Caki2 (cell line): ENCODE results near the gene ST3GAL5. TPM values are rescaled to one million over a fixed set of nuclear protein-coding genes. Genes with fewer than 3 reads are reported as not detected.
A peak's percentile ranks its signal among the peaks of the same experiment; 100 is the strongest.
"Not testable (repeated sequence)": the region's sequence is repeated elsewhere in the genome, so short reads cannot be mapped to it uniquely, and the experiment has no call there.

Experiments
- DNase-seq: peaks from one replicate; pipeline ENCODE4 v3.0.0-alpha.2; 2015; ENCODE audit warnings: low read depth
- in situ Hi-C: cut with HindIII; loops from 2 replicates; pipeline ENCODE4 v1.10.0; 2016; ENCODE audit warnings: low sequenced_read_pairs, low pct_unique_long_range_greater_than_20kb, mixed read lengths
- total RNA-seq: library from RNA; depleted of rRNA; stranded (reverse); fragments of >200 nt; shearing (Covaris generic); gene quantifications from 2 replicates; pipeline ENCODE4 v1.2.3, GENCODE V29; 2014; ENCODE audit warnings: low replicate concordance

ST3GAL5 gene
- total RNA-seq, 1 experiment from 2014 or later = 17.5 TPM

DNA sequence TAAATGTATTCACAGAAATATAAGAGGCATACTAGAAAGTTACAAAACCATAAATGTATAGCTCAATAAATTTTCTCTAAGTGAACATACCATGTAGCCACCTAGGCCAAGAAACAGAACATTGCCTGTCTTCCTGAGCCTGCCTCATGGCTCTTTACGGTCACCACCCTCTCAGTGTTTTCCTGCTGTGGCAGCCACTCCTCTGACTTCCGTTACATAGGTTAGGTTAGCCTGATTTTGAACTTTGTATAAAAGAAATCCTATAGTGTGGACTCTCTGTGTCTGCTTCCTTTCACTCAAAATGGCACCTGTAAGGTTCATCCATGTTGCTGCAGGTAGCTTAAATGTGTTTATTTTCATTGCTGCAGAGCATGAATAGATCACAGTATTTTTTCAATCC lies 11.6 kb upstream of the ST3GAL5 start:
- no peak for DNase-seq
- in situ Hi-C loops = no loop called here

DNA sequence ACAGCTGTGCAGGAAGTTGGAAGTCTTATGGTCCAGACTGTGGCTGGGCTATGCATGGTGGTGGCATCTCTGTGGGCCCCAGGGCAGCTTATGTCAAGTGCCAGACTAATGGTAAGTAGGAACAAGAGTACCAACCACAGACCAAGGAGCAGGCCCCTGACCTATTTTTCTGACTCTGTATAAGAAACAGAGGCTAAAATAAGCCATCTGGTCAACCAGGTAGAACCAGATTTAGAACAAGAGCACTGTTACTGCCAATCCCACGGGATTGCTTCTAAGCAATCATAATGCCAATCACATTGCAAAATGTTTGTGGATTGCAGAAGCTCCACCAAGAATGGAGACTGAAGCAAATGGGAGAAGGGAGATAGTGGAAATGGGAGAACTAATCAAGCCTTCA lies 11.1 kb upstream of the ST3GAL5 start:
- in situ Hi-C loops = no loop called here
- no peak for DNase-seq

DNA sequence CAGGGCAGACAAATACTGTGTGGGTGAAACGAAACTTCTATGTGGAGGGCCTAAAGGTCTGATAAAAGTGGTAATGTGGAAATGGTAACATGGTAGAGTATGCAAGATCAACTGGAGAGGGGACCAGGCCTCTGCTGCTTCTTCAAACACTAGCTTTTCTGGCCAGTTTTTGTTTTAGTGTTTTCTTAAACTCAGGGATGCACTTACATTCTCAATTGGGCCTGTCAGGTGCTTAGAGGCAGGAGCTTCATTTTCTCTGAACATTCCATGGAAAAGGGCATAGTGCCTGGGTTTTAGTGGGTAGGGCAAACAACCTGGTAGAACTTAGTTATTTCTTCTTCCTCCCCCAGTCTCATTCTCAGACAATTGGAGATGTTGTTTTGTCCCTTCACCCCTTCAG lies 10.5 kb upstream of the ST3GAL5 start:
- in situ Hi-C loops = no loop called here
- no peak for DNase-seq

- in situ Hi-C loops = no loop called here
Measured at GRCh38 chr2:85898881-85899280, 10.1 kb upstream of the ST3GAL5 start.

DNA sequence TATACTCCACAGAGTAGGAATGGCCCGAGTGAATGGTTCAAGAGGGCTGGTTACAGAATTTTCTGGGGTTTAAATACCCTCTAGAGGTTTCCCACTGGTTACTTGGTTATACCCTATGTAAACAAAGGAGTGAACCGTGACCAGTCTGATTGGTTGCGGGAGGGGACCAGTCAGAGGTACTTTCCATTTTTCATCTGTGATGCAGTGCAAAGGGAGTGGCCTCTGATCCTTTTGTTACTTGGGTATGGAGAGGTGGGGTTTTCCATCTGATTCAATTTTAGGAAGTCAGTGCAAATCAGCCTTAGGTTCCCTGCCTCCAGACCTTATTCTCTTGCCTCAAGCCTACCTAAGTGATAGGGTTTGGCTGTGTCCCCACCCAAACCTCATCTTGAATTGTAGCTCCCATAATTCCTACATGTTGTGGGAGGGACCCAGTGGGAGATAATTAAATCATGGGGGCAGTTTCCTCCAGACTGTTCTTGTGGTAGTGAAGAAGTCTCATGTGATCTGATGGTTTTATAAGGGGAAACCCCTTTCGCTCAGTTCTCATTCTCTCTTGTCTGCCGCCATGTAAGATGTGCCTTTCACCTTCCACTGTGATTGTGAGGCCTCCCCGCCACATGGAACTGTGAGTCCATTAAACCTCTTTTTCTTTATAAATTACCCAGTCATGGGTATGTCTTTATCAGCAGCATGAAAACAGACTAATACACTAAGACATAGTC lies 5.9 kb upstream of the ST3GAL5 start:
- peak; percentile 55 for DNase-seq
- in situ Hi-C loops = not testable (repeated sequence)

More at GRCh38 chr2:85898881-85899280, 10.1 kb upstream of the ST3GAL5 start:
- DNase-seq = no peak

DNA sequence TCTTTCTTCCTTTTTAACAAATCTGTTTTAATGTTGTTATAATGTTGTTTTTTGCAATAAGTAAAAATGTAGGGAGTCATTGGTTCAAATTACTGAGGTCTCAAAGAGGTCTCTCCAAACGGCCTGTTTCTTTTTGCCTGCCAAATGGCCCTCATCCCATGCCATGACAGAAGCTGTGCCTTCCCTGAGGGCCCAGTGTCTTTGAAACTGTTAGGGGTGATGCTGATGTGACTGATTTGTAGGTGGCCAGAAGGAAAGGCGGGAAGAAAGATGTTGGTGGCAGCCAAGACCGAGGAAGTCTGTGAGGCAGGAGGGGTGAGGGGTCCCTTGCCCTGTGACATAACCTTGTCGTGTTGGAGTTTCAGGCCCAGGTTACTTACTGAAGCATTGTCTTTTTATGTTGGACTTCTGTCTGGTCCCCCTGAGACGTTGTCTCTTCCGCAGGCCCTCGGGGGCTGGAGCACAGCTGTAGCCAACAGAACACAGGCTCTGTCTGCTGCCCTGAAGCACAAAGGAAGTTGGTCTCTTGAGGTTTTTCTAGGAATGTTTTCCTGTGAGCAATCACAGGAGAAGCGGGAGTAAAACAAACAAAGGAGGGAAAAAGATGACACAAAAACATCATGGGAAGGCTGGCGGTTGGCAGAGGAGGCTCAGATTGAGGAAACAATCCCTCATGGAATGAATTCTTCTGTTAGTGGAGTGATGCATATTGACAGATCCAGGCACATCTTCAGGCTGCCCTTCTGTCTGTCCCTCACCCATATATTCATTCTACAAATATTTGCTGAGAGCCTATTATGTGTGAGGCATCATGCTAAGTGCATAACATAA lies 4.9 kb upstream of the ST3GAL5 start:
- DNase-seq = peak; percentile 77
- in situ Hi-C loops = no loop called here

GRCh38 chr2:85892216-85892944 lies 3.6 kb upstream of the ST3GAL5 start:
- in situ Hi-C loops = no loop called here
- no peak for DNase-seq

DNA sequence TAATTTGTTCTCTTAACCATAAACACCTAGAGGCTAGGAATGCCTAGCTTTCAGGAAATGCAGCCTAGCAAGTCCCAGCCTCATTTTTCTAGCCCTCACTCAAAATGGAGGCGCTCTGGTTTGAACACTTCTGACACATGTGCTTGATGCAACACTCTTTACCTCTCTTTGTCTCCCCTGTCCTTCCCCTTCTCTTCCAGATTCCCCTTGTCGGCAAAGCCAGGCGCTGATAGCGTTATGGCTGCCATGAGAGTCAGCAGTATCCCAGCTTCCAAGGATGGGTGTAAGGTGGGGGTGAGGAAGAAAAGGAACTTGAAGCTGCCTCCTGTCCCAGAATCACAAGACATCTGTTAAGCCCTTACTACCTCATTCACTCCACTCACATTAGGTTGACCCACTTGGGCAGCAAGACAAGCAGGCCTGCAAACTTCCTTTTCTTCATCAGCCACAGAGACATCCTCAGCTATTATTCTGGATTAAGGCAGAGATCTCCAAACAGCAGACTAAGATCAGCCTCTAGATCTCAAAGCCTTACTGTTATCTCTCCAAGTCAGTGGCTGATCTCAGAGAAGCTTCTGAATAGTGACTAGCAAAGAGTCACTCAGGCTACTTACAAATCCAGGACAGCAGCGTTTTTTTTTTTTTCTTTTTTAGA lies 1.9 kb upstream of the ST3GAL5 start:
- no peak for DNase-seq
- in situ Hi-C loops = no loop called here

- no peak for DNase-seq
- in situ Hi-C loops = no loop called here
Measured at GRCh38 chr2:85889627-85890281, 964 bp upstream of the ST3GAL5 start.

DNA sequence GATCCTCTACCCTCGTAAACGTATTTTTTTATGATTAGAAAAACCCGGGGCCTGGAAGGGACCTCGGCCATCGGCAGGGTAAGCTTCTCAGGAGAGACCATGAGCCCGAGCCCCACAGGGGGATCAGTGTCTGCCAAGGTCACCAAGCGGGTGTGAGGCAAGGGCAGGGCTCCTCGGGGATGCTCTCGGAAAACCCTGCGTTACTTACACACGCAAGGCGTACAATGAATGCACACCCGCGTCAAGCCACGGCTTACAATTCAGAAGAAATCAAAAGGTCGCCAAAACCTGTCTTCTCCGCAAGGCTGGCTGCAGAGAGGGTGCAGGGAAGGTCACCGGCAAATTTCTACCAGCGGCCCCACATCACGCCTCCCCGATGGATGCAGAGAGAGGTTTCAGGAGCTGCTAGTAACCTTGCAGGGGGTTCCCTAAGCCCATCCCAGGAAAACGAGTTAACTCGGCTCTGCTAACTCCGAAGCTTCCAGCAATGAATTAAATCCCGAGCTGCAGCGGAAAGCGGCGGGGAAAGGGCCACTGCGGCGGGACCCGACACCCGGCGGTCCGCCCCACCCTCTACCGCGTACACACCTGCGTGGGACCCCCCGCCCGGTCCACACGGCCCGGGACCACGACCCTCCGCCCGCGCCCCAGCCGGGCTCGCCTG lies 638 bp downstream of the ST3GAL5 start:
- no peak for DNase-seq
- in situ Hi-C loops = no loop called here

GRCh38 chr2:85887566-85888019 lies 1.2 kb downstream of the ST3GAL5 start:
- in situ Hi-C loops = no loop called here
- DNase-seq = peak; percentile 50

DNA sequence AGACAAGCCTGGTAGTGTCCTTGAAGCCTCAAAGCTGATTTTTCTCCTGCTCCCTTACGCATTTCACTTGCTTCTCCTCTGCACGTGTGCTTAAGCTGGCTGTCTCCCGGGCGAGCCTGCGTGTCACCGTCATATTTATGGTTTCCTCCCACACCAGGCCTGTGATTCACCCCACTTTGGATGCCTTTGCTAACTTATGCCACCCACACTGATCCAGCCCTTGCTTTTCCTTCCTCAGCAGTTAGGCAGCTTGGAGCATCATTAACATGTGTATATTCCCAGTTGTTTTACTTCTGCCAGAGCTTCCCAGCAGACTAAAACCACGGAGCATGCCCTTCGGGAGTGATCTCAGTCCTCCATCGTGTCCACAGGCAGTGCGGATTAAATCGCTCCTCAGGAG lies 2.2 kb downstream of the ST3GAL5 start:
- in situ Hi-C loops = no loop called here
- peak; percentile 72 for DNase-seq

DNA sequence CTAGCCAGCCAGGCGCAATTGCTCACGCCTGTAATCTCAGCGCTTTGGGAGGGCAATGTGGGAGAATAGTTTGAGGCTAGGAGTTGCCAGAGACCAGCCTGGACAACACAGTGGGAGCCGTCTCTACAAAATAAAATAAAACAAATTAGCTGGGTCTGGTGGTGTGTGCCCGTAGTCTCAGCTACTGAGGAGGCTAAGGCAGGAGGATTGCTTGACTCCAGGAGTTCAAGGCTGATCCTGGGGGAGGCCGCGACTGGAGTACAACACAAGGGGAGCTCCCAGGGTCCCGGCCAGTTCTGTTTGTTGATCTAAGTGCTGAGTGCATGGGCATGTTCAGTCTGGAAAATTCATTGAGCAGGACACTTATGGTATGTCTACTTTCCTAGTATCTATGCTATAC lies 2.6 kb downstream of the ST3GAL5 start:
- in situ Hi-C loops = no loop called here
- DNase-seq = no peak

- in situ Hi-C loops, DNase-seq: not testable (repeated sequence)
Measured at GRCh38 chr2:85881781-85882180, 7.0 kb downstream of the ST3GAL5 start.

DNA sequence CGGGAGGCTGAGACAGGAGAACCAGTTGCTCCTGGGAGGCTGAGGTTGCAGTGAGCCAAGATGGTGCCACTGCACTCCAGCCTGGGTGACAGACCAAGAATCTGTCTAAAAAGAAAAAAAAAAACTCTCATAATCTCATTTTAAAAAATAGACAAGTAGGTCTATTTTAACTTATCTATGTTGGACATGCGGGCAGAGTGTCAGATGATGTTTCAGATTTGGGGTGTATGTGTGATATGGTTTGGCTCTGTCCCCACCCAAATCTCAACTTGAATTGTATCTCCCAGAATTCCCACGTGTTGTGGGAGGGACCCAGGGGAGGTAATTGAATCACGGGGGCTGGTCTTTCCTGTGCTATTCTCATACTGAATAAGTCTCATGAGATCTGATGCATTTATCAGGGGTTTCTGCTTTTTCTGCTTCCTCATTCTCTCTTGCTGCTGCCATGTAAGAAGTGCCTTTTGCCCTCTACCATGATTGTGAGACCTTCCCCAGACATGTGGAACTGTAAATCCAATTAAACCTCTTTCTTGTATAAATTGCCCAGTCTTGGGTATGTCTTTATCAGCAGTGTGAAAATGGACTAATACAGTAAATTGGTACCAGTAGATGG lies 8.0 kb downstream of the ST3GAL5 start:
- in situ Hi-C loops, DNase-seq: not testable (repeated sequence)

- no peak for DNase-seq
- in situ Hi-C loops = no loop called here
Measured at GRCh38 chr2:85878719-85879370, 9.9 kb downstream of the ST3GAL5 start.
